Smooth muscle cell (in vitro differentiated cells): ENCODE data around the gene VPS41. TPM values are rescaled to one million over a fixed set of nuclear protein-coding genes. Genes with fewer than 3 reads are reported as not detected.
"Not testable (repeated sequence)": the region's sequence is repeated elsewhere in the genome, so short reads cannot be mapped to it uniquely, and the experiment has no call there.

Experiments
- DNase-seq: peaks from one replicate; lab custom pipeline; 2025; ENCODE audit not compliant: unreplicated experiment; lab: John Stamatoyannopoulos, UW
- H2AFZ ChIP-seq: fragments of 200-600 bp; sonication (generic); 2 replicates; pipeline ENCODE4 v1.6.0; 2016; ENCODE audit warnings: antibody characterized with exemption, low read depth, mild to moderate bottlenecking
- H3F3A ChIP-seq: fragments of 200-600 bp; sonication (generic); 2 replicates; pipeline ENCODE4 v1.6.0; 2017; ENCODE audit warnings: antibody characterized with exemption, low read depth
- H3K27ac ChIP-seq: fragments of 200-600 bp; sonication (generic); 2 replicates; pipeline ENCODE4 v1.5.1; 2016; ENCODE audit warnings: low read depth, mild to moderate bottlenecking
- H3K27me3 ChIP-seq: fragments of 200-600 bp; sonication (generic); 2 replicates; pipeline ENCODE4 v1.6.1; 2016; ENCODE audit warnings: low read depth, mild to moderate bottlenecking
- H3K36me3 ChIP-seq: fragments of 200-600 bp; sonication (generic); 2 replicates; pipeline ENCODE4 v1.5.1; 2016; ENCODE audit warnings: low read depth
- H3K4me1 ChIP-seq: fragments of 200-600 bp; sonication (generic); 2 replicates; pipeline ENCODE4 v1.5.1; 2016; ENCODE audit warnings: low read depth
- H3K4me2 ChIP-seq: fragments of 200-600 bp; sonication (generic); 2 replicates; pipeline ENCODE4 v1.6.0; 2016; ENCODE audit warnings: mild to moderate bottlenecking
- H3K4me3 ChIP-seq: fragments of 200-600 bp; sonication (generic); 2 replicates; pipeline ENCODE4 v1.5.1; 2016; ENCODE audit warnings: mild to moderate bottlenecking
- H3K79me2 ChIP-seq: fragments of 200-600 bp; sonication (generic); 2 replicates; pipeline ENCODE4 v1.6.0; 2016; ENCODE audit warnings: low read depth, mild to moderate bottlenecking
- H3K9ac ChIP-seq: fragments of 200-600 bp; sonication (generic); 2 replicates; pipeline ENCODE4 v1.6.0; 2016; ENCODE audit warnings: low read depth
- H3K9me3 ChIP-seq: fragments of 200-600 bp; sonication (generic); replicated peaks from 2 replicates; pipeline ENCODE4 v1.5.1; 2016; ENCODE audit warnings: low read depth
- H4K20me1 ChIP-seq: fragments of 200-600 bp; sonication (generic); 2 replicates; pipeline ENCODE4 v1.6.0; 2016; ENCODE audit warnings: low read depth
- WGBS: methylation state at CpG from one replicate; pipeline ENCODE4 v1.1.7; 2016; ENCODE audit warnings: low lambda C conversion rate; 5-methylcytosine and 5-hydroxymethylcytosine counted together
- polyA plus RNA-seq: library from polyadenylated mRNA; unstranded; fragments of >200 nt; fragmentation: Nextera tagmentation; extraction: Ambion mirVana; gene quantifications from 2 replicates; pipeline ENCODE4 v1.2.1, GENCODE V29; 2016
- total RNA-seq: library from RNA; depleted of rRNA; stranded (reverse); fragments of >200 nt; gene quantifications from 2 replicates; pipeline ENCODE4 v1.2.3, GENCODE V29; 2014
- TF ChIP-seq, protein P1 (sequence below): fragments of 200-600 bp; sonication (generic); IDR thresholded peaks from 2 replicates; pipeline ENCODE4 v1.5.1; 2017; ENCODE audit warnings: borderline replicate concordance, mild to moderate bottlenecking, antibody characterized with exemption; ENCODE audit not compliant: insufficient read depth, poor library complexity, severe bottlenecking

The VPS41 gene
- total and polyA plus RNA-seq, 2 experiments from 2014 or later = 22.1 to 39.7 TPM

DNA sequence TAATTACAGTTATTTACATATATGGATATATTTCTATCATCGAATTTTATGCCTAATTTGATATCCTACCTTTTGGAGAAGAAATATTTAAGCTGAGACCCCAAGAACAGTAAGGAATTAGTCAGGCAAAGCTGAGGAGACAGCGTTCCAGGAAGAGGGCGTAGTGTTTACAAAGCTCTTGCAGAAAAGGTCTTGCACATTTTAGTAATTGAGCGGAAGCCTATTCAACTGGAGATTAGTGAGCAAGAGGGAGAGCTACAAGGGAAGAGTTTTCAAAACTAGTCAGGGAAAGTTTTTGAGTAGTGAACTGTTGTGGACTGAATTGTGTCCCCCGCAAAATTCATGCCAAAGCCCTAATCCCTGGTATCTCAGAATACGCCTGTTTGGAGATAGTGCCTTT, 42.2 kb upstream of the VPS41 start:
- H4K20me1 ChIP-seq = no peaks in the 10 kb centered on the region
- no peaks in the 10 kb centered on the region for H3K27me3 ChIP-seq
- H3K36me3 ChIP-seq = no peaks in the 10 kb centered on the region
- 62% methylated on average over 6 of the region's 6 CpGs for WGBS
- H3K4me1 ChIP-seq = peaks cover 4% of the 10 kb centered on the region
- H3K9ac ChIP-seq = no peak overlapping the region
- DNase-seq = no peak
- H3K9me3 ChIP-seq = no peaks in the 10 kb centered on the region
- H3K27ac ChIP-seq = no peak overlapping the region
- no peak overlapping the region for H3K4me2 ChIP-seq
- H3F3A ChIP-seq = no peaks in the 10 kb centered on the region
- H2AFZ ChIP-seq = peak overlapping the region; percentile 1
- no peak overlapping the region for H3K4me3 ChIP-seq
- H3K79me2 ChIP-seq = no peaks in the 10 kb centered on the region
- TF ChIP-seq, protein P1, sequence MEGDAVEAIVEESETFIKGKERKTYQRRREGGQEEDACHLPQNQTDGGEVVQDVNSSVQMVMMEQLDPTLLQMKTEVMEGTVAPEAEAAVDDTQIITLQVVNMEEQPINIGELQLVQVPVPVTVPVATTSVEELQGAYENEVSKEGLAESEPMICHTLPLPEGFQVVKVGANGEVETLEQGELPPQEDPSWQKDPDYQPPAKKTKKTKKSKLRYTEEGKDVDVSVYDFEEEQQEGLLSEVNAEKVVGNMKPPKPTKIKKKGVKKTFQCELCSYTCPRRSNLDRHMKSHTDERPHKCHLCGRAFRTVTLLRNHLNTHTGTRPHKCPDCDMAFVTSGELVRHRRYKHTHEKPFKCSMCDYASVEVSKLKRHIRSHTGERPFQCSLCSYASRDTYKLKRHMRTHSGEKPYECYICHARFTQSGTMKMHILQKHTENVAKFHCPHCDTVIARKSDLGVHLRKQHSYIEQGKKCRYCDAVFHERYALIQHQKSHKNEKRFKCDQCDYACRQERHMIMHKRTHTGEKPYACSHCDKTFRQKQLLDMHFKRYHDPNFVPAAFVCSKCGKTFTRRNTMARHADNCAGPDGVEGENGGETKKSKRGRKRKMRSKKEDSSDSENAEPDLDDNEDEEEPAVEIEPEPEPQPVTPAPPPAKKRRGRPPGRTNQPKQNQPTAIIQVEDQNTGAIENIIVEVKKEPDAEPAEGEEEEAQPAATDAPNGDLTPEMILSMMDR = no peak

DNA sequence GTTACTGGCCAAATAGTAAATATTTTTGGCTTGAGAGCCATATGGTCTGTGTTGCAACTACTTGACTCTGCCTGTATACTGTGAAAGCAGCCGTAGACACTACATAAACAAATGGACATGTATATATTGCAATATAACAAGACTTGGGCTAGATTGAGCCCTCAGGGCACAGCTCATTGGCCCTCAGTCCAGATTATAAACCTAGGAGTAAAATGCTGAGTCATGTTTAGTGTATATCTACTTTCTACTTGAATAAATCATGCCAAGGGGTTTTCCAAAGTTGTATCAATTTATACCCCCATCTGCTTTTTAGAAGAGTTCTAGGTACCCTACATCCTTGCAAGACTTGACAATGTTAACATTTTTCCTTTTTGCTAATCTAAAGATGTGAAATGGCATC, 41.3 kb upstream of the VPS41 start:
- no peak for DNase-seq
- Histone ChIP-seq H3K4me2 (no peak overlapping the region), H3K4me1 (peaks cover 4% of the 10 kb centered on the region), H2AFZ (no peak overlapping the region), H4K20me1 (no peaks in the 10 kb centered on the region), H3K9me3 (no peaks in the 10 kb centered on the region), H3K9ac (no peak overlapping the region), H3K27ac (no peak overlapping the region), H3K79me2 (no peaks in the 10 kb centered on the region), H3K4me3 (no peak overlapping the region), H3K27me3 (no peaks in the 10 kb centered on the region), H3K36me3 (no peaks in the 10 kb centered on the region), H3F3A (no peaks in the 10 kb centered on the region)
- 63% methylated on average over 1 of the region's 1 CpG for WGBS
- TF ChIP-seq, protein P1 = no peak

DNA sequence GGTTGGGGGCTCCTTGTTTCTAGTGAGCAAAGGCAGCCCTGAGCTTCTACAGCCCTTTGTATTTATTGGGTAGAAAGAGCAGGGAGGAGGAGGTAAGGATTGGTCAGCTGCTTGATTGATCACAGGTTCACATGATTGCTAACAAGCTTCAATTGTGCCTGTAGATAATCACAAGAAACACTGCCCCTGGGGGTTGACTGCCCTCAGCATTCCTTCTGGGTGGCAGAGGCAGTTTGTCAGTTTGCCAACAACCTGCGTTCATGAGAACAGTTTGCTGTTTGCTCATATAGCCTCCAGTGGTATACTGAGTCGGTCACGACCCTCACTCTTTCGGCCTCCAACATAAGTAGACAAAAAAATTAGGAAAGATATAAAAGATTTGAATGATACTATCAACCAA, 38.5 kb upstream of the VPS41 start:
- not testable (repeated sequence) for H4K20me1 ChIP-seq, H3K4me1 ChIP-seq, H3K79me2 ChIP-seq, H3K9me3 ChIP-seq, H3K4me2 ChIP-seq, H3K36me3 ChIP-seq, H3K27ac ChIP-seq, H3F3A ChIP-seq, H3K27me3 ChIP-seq, DNase-seq, H3K9ac ChIP-seq, H3K4me3 ChIP-seq, H2AFZ ChIP-seq
- WGBS = 93% methylated on average over 4 of the region's 4 CpGs

DNA sequence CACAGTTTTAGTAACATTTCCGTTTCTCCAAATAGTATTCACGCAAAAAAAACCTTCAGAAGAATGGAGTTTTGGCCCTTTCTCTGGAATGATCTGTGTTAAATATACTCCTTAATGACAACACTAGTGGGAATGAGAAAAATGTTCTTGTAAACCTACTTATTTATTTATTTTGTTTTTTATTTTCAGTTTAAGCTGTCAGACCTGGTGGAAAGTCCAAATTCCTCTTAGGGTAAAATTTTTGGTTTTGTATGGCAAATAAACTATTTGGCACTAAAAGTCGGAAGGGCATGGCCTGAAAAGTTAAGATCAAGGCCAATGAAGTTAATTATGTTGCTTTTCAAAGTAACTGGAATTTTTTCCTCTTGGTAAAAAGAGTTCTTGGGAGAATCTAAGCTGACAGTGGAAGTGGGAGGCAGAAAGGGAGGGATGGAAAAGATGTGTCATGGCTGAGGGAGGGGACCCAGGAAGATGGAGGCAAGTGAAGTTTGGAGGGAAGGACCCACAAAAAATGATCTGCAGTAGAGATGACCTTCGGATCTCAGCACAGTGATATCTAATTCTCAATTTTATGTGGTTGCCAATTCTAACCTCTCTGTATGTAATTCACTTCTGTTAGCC, 33.5 kb upstream of the VPS41 start:
- no peaks in the 10 kb centered on the region for H3K9me3 ChIP-seq
- no peaks in the 10 kb centered on the region for H4K20me1 ChIP-seq
- no peak overlapping the region for H3K27ac ChIP-seq
- H2AFZ ChIP-seq = no peak overlapping the region
- H3K36me3 ChIP-seq = no peaks in the 10 kb centered on the region
- H3K4me2 ChIP-seq = no peak overlapping the region
- peaks cover 3% of the 10 kb centered on the region for H3K4me1 ChIP-seq
- no peak overlapping the region for H3K4me3 ChIP-seq
- no peaks in the 10 kb centered on the region for H3K79me2 ChIP-seq
- 92% methylated on average over 4 of the region's 4 CpGs for WGBS
- no peaks in the 10 kb centered on the region for H3K27me3 ChIP-seq
- H3K9ac ChIP-seq = no peak overlapping the region
- H3F3A ChIP-seq = no peaks in the 10 kb centered on the region
- TF ChIP-seq, protein P1 = no peak
- DNase-seq = no peak
